Measurements from ENCODE around the gene DDX1.

The DDX1 gene

DNA sequence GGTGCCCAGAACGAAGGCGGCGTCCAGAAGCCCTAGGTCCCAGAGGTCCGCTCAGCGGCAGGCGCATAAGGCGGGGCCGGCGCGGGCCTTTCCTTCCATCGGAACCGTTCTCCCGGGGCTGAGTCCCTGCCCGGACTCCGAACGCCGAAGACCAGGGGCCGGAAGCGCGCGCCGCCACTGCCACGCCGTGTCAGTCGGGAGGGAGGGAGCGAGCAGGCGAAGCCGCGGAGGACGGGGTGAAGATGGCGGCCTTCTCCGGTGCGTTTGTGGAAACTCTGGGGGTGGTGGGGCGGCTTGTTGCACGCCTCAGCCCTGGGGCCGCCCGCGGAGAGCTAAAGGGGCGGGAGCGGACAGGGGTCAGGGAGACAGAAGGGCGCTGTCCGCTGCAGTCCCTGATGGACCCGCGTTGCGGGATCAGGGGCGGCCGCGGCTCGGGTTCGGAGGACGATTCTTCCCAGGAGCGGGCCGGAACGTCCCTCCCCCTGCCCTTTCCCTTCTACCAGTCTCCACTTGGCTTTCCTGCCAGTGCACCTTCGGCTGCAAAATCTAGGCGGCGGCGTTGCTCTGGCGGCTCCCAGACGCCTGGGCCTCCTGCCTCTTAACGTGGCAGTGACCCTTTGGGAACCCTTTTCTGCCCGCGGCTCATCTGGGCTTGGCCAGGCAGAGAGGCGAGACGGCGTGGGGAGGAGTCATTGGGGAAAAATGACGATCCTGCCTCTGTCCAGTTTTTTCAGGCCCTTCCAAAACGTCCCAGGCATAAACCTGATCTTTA lies at the start of gene DDX1 (continued):
- TF ChIP-seq KLF7 (tag by site-specific recombination; IDR thresholded peaks at IDR 0.05; ENCODE audit: borderline replicate concordance) (peak; percentile 62; the same call in 1 of the 2 replicates), ZFHX2 (tag by site-specific recombination; conservative IDR thresholded peaks at IDR 0.05) (no peak; the same call in 1 of the 2 replicates), OVOL3 (tag by site-specific recombination; IDR thresholded peaks at IDR 0.05) (no peak), ZNF16 (tag by site-specific recombination; IDR thresholded peaks at IDR 0.05; ENCODE audit: low read depth) (no peak), ZFP3 (tag by site-specific recombination; IDR thresholded peaks at IDR 0.05; ENCODE audit: low read depth) (no peak), HOXC10 (CRISPR knock-in tag; IDR thresholded peaks at IDR 0.05) (peak; percentile 90; the same call in 1 of the 2 replicates), ZNF155 (tag by site-specific recombination; IDR thresholded peaks at IDR 0.05) (no peak), ZNF610 (tag by site-specific recombination; IDR thresholded peaks at IDR 0.05; ENCODE audit: borderline replicate concordance) (peak; percentile 70; the same call in 1 of the 2 replicates), ZNF626 (tag by site-specific recombination; IDR thresholded peaks at IDR 0.05) (0 out of 2 replicates have a peak, but pooled peaks have one; percentile 37), ZNF629 (tag by site-specific recombination; IDR thresholded peaks at IDR 0.05) (peak; percentile 58; the same call in 1 of the 2 replicates), ZNF292 (tag by site-specific recombination; IDR thresholded peaks at IDR 0.05; ENCODE audit: borderline replicate concordance, low read depth) (no peak), ZSCAN23 (tag by site-specific recombination; IDR thresholded peaks at IDR 0.05) (no peak; the same call in 1 of the 2 replicates), TRIM28 (IDR thresholded peaks at IDR 0.05; ENCODE audit: borderline replicate concordance, low read length) (peak; percentile 55; the same call in 1 of the 2 replicates), KLF8 (tag by site-specific recombination; IDR thresholded peaks at IDR 0.05) (peak; percentile 87)
- TF ChIP-seq, protein P1, sequence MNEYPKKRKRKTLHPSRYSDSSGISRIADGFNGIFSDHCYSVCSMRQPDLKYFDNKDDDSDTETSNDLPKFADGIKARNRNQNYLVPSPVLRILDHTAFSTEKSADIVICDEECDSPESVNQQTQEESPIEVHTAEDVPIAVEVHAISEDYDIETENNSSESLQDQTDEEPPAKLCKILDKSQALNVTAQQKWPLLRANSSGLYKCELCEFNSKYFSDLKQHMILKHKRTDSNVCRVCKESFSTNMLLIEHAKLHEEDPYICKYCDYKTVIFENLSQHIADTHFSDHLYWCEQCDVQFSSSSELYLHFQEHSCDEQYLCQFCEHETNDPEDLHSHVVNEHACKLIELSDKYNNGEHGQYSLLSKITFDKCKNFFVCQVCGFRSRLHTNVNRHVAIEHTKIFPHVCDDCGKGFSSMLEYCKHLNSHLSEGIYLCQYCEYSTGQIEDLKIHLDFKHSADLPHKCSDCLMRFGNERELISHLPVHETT (tag by site-specific recombination; IDR thresholded peaks at IDR 0.05) = peak; percentile 94
- TF ChIP-seq, protein P2, sequence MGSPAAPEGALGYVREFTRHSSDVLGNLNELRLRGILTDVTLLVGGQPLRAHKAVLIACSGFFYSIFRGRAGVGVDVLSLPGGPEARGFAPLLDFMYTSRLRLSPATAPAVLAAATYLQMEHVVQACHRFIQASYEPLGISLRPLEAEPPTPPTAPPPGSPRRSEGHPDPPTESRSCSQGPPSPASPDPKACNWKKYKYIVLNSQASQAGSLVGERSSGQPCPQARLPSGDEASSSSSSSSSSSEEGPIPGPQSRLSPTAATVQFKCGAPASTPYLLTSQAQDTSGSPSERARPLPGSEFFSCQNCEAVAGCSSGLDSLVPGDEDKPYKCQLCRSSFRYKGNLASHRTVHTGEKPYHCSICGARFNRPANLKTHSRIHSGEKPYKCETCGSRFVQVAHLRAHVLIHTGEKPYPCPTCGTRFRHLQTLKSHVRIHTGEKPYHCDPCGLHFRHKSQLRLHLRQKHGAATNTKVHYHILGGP (tag by site-specific recombination; IDR thresholded peaks at IDR 0.05) = no peak
- TF ChIP-seq, protein P3, sequence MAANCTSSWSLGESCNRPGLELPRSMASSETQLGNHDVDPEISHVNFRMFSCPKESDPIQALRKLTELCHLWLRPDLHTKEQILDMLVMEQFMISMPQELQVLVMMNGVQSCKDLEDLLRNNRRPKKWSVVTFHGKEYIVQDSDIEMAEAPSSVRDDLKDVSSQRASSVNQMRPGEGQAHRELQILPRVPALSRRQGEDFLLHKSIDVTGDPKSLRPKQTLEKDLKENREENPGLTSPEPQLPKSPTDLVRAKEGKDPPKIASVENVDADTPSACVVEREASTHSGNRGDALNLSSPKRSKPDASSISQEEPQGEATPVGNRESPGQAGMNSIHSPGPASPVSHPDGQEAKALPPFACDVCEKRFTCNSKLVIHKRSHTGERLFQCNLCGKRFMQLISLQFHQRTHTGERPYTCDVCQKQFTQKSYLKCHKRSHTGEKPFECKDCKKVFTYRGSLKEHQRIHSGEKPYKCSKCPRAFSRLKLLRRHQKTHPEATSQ (tag by site-specific recombination; IDR thresholded peaks at IDR 0.05) = 0 out of 2 replicates have a peak, but pooled peaks have one; percentile 64
- TF ChIP-seq, protein P4, sequence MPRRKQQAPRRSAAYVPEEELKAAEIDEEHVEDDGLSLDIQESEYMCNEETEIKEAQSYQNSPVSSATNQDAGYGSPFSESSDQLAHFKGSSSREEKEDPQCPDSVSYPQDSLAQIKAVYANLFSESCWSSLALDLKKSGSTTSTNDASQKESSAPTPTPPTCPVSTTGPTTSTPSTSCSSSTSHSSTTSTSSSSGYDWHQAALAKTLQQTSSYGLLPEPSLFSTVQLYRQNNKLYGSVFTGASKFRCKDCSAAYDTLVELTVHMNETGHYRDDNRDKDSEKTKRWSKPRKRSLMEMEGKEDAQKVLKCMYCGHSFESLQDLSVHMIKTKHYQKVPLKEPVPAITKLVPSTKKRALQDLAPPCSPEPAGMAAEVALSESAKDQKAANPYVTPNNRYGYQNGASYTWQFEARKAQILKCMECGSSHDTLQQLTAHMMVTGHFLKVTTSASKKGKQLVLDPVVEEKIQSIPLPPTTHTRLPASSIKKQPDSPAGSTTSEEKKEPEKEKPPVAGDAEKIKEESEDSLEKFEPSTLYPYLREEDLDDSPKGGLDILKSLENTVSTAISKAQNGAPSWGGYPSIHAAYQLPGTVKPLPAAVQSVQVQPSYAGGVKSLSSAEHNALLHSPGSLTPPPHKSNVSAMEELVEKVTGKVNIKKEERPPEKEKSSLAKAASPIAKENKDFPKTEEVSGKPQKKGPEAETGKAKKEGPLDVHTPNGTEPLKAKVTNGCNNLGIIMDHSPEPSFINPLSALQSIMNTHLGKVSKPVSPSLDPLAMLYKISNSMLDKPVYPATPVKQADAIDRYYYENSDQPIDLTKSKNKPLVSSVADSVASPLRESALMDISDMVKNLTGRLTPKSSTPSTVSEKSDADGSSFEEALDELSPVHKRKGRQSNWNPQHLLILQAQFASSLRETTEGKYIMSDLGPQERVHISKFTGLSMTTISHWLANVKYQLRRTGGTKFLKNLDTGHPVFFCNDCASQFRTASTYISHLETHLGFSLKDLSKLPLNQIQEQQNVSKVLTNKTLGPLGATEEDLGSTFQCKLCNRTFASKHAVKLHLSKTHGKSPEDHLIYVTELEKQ (tag by site-specific recombination; IDR thresholded peaks at IDR 0.05; ENCODE audit: borderline replicate concordance) = no peak
- TF ChIP-seq, protein P5, sequence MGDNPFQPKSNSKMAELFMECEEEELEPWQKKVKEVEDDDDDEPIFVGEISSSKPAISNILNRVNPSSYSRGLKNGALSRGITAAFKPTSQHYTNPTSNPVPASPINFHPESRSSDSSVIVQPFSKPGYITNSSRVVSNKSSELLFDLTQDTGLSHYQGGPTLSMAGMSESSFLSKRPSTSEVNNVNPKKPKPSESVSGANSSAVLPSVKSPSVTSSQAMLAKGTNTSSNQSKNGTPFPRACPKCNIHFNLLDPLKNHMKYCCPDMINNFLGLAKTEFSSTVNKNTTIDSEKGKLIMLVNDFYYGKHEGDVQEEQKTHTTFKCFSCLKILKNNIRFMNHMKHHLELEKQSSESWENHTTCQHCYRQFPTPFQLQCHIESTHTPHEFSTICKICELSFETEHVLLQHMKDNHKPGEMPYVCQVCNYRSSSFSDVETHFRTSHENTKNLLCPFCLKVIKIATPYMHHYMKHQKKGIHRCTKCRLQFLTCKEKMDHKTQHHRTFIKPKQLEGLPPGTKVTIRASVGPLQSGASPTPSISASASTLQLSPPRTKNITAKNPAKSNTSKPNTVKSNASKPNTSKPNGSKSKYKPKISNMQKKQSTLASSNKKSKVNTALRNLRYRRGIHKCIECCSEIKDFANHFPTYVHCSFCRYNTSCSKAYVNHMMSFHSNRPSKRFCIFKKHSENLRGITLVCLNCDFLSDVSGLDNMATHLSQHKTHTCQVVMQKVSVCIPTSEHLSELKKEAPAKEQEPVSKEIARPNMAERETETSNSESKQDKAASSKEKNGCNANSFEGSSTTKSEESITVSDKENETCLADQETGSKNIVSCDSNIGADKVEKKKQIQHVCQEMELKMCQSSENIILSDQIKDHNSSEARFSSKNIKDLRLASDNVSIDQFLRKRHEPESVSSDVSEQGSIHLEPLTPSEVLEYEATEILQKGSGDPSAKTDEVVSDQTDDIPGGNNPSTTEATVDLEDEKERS (tag by site-specific recombination; IDR thresholded peaks at IDR 0.05) = no peak
- TF ChIP-seq, protein P6, sequence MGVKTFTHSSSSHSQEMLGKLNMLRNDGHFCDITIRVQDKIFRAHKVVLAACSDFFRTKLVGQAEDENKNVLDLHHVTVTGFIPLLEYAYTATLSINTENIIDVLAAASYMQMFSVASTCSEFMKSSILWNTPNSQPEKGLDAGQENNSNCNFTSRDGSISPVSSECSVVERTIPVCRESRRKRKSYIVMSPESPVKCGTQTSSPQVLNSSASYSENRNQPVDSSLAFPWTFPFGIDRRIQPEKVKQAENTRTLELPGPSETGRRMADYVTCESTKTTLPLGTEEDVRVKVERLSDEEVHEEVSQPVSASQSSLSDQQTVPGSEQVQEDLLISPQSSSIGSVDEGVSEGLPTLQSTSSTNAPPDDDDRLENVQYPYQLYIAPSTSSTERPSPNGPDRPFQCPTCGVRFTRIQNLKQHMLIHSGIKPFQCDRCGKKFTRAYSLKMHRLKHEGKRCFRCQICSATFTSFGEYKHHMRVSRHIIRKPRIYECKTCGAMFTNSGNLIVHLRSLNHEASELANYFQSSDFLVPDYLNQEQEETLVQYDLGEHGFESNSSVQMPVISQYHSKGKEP (tag by site-specific recombination; IDR thresholded peaks at IDR 0.05) = peak; percentile 54; the same call in 1 of the 2 replicates
- TF ChIP-seq, protein P7, sequence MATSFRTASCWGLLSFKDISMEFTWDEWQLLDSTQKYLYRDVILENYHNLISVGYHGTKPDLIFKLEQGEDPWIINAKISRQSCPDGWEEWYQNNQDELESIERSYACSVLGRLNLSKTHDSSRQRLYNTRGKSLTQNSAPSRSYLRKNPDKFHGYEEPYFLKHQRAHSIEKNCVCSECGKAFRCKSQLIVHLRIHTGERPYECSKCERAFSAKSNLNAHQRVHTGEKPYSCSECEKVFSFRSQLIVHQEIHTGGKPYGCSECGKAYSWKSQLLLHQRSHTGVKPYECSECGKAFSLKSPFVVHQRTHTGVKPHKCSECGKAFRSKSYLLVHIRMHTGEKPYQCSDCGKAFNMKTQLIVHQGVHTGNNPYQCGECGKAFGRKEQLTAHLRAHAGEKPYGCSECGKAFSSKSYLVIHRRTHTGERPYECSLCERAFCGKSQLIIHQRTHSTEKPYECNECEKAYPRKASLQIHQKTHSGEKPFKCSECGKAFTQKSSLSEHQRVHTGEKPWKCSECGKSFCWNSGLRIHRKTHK (tag by site-specific recombination; IDR thresholded peaks at IDR 0.05) = no peak
- TF ChIP-seq, protein P8, sequence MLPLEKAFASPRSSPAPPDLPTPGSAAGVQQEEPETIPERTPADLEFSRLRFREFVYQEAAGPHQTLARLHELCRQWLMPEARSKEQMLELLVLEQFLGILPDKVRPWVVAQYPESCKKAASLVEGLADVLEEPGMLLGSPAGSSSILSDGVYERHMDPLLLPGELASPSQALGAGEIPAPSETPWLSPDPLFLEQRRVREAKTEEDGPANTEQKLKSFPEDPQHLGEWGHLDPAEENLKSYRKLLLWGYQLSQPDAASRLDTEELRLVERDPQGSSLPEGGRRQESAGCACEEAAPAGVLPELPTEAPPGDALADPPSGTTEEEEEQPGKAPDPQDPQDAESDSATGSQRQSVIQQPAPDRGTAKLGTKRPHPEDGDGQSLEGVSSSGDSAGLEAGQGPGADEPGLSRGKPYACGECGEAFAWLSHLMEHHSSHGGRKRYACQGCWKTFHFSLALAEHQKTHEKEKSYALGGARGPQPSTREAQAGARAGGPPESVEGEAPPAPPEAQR (tag by site-specific recombination; IDR thresholded peaks at IDR 0.05) = 0 out of 2 replicates have a peak, but pooled peaks have one; percentile 47
